ENCODE measurements around the gene DNAH6.

- TF ChIP-seq SNAI2 (CRISPR knock-in tag; IDR thresholded peaks at IDR 0.05) = no peak
- TF ChIP-seq TCF4 (CRISPR knock-in tag; IDR thresholded peaks at IDR 0.05; ENCODE audit: borderline replicate concordance) = no peak
- TF ChIP-seq ZC3H10 (CRISPR knock-in tag; IDR thresholded peaks at IDR 0.05) = no peak
- TF ChIP-seq RARB (CRISPR knock-in tag; IDR thresholded peaks at IDR 0.05) = no peak
- no peak for TF ChIP-seq ZNF8 (CRISPR knock-in tag; IDR thresholded peaks at IDR 0.05)
- TF ChIP-seq ZNF70 (CRISPR knock-in tag; IDR thresholded peaks at IDR 0.05) = no peak
- no peak for TF ChIP-seq TSHZ2 (CRISPR knock-in tag; IDR thresholded peaks at IDR 0.05)
- TF ChIP-seq PATZ1 (CRISPR knock-in tag; IDR thresholded peaks at IDR 0.05; ENCODE audit: borderline replicate concordance) = no peak
- TF ChIP-seq GLIS3 (CRISPR knock-in tag; IDR thresholded peaks at IDR 0.05) = no peak
- no peak for TF ChIP-seq OSR1 (CRISPR knock-in tag; IDR thresholded peaks at IDR 0.05)
- no peak for TF ChIP-seq CSDC2 (CRISPR knock-in tag; IDR thresholded peaks at IDR 0.05)
Observed at GRCh38 chr2:84846041-84846663, 329.9 kb downstream of the DNAH6 start.

Measured in SK-N-SH treated with all-trans-retinoic acid at 6 μM for 48 hours (cell line).